ENCODE data around the gene TEX2. TPM values are rescaled to one million over a fixed set of nuclear protein-coding genes. Genes with fewer than 3 reads are reported as not detected.

Gene TEX2
- total and polyA plus RNA-seq, 2 experiments from 2014 or later, result 7.5 to 17.7 TPM

DNA sequence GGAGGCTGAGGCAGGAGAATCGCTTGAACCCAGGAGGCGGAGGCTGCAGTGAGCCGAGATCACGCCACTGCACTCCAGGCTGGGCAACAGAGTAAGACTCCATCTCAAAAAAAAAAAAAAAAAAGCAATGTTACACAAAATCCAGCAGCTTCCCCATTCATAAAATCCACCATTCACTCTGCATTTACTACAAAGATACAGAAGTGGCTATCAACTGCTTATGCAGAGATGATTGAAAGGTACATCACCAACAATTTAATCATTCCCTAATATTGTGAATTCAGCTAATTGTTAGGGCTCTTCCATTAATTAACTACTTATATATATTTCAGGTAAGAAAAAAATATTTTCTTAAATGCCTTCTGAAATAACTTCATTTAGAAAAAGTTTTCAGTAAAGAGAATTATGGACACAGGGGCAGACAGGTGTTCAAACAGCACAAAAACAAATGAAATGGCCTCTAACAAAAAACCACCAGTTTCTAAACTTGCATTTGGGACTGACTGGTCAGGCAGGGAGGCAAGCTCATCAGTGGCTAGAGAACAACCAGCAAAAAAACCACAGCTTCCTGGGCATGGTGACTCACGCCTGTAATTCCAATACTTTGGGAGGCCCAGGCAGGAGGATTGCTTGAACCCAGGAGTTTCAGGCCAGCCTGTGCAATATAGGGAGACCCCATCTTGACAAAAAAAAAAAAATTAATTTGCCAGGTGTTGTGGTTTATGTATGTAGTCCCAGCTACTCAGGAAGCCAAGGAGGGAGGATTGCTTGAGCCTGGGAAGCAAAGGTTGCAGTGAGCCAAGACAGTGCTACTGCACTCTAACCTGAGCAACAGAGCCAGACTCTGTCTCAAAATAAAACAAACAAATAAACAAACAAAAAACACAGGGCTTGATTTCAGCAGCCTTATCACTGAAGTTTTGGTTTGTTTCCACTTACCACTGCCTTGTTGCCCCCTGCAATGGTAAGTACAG is 159.4 kb downstream of the TEX2 start:
- H3K27ac ChIP-seq (ENCODE audit: low read depth), result no peak overlapping the region
- no peak overlapping the region for H3K4me2 ChIP-seq
- H3K36me3 ChIP-seq (ENCODE audit: insufficient read depth), result no peaks in the 10 kb centered on the region
- H2AFZ ChIP-seq, result no peak overlapping the region
- DNase-seq (ENCODE audit: low spot score), result no peak
- H4K20me1 ChIP-seq (replicated peaks; ENCODE audit: insufficient read depth), result no peaks in the 10 kb centered on the region
- Mint-ChIP-seq H3K36me3 (ENCODE audit: low read depth) (no peaks in the 10 kb centered on the region), H3K27me3 (ENCODE audit: insufficient read depth, low read depth, poor library complexity) (peaks cover 6% of the 10 kb centered on the region), H3K9me3 (no peaks in the 10 kb centered on the region), H3K4me3 (no peak overlapping the region), H3K27ac (no peak overlapping the region), H3K4me1 (no peaks in the 10 kb centered on the region)
- H3K4me1 ChIP-seq (ENCODE audit: insufficient read depth), result no peaks in the 10 kb centered on the region
- H3F3A ChIP-seq (replicated peaks; ENCODE audit: low read depth), result no peaks in the 10 kb centered on the region
- no peaks in the 10 kb centered on the region for H3K27me3 ChIP-seq (ENCODE audit: insufficient read depth)
- ATAC-seq, result no peak
- no peak overlapping the region for H3K4me3 ChIP-seq
- no peaks in the 10 kb centered on the region for H3K79me2 ChIP-seq (replicated peaks; ENCODE audit: insufficient read depth)
- H3K9me2 ChIP-seq (ENCODE audit: insufficient read depth), result no peaks in the 10 kb centered on the region
- TF ChIP-seq, protein P1, sequence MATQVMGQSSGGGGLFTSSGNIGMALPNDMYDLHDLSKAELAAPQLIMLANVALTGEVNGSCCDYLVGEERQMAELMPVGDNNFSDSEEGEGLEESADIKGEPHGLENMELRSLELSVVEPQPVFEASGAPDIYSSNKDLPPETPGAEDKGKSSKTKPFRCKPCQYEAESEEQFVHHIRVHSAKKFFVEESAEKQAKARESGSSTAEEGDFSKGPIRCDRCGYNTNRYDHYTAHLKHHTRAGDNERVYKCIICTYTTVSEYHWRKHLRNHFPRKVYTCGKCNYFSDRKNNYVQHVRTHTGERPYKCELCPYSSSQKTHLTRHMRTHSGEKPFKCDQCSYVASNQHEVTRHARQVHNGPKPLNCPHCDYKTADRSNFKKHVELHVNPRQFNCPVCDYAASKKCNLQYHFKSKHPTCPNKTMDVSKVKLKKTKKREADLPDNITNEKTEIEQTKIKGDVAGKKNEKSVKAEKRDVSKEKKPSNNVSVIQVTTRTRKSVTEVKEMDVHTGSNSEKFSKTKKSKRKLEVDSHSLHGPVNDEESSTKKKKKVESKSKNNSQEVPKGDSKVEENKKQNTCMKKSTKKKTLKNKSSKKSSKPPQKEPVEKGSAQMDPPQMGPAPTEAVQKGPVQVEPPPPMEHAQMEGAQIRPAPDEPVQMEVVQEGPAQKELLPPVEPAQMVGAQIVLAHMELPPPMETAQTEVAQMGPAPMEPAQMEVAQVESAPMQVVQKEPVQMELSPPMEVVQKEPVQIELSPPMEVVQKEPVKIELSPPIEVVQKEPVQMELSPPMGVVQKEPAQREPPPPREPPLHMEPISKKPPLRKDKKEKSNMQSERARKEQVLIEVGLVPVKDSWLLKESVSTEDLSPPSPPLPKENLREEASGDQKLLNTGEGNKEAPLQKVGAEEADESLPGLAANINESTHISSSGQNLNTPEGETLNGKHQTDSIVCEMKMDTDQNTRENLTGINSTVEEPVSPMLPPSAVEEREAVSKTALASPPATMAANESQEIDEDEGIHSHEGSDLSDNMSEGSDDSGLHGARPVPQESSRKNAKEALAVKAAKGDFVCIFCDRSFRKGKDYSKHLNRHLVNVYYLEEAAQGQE (IDR thresholded peaks at IDR 0.05; ENCODE audit: unreplicated experiment), result no peak
- TF ChIP-seq EZH2 (IDR thresholded peaks at IDR 0.05; ENCODE audit: low read depth, unreplicated experiment) (no peak), CREB1 (CRISPR knock-in tag; IDR thresholded peaks at IDR 0.05; ENCODE audit: low read depth) (no peak), STAT1 (IDR thresholded peaks at IDR 0.05; ENCODE audit: unreplicated experiment) (no peak), POLR2AphosphoS5 (IDR thresholded peaks at IDR 0.05; ENCODE audit: low read depth) (no peak), NANOG (IDR thresholded peaks at IDR 0.05; ENCODE audit: borderline replicate concordance) (no peak), EZH2phosphoT487 (IDR thresholded peaks at IDR 0.05; ENCODE audit: unreplicated experiment) (no peak), ZNF114 (CRISPR knock-in tag; IDR thresholded peaks at IDR 0.05) (no peak), ZNF331 (CRISPR knock-in tag; IDR thresholded peaks at IDR 0.05; ENCODE audit: low read depth) (no peak), JUNB (IDR thresholded peaks at IDR 0.05; ENCODE audit: unreplicated experiment) (no peak)
- TF ChIP-seq, protein P2, sequence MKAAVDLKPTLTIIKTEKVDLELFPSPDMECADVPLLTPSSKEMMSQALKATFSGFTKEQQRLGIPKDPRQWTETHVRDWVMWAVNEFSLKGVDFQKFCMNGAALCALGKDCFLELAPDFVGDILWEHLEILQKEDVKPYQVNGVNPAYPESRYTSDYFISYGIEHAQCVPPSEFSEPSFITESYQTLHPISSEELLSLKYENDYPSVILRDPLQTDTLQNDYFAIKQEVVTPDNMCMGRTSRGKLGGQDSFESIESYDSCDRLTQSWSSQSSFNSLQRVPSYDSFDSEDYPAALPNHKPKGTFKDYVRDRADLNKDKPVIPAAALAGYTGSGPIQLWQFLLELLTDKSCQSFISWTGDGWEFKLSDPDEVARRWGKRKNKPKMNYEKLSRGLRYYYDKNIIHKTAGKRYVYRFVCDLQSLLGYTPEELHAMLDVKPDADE (IDR thresholded peaks at IDR 0.05), result no peak
- TF ChIP-seq, protein P3, sequence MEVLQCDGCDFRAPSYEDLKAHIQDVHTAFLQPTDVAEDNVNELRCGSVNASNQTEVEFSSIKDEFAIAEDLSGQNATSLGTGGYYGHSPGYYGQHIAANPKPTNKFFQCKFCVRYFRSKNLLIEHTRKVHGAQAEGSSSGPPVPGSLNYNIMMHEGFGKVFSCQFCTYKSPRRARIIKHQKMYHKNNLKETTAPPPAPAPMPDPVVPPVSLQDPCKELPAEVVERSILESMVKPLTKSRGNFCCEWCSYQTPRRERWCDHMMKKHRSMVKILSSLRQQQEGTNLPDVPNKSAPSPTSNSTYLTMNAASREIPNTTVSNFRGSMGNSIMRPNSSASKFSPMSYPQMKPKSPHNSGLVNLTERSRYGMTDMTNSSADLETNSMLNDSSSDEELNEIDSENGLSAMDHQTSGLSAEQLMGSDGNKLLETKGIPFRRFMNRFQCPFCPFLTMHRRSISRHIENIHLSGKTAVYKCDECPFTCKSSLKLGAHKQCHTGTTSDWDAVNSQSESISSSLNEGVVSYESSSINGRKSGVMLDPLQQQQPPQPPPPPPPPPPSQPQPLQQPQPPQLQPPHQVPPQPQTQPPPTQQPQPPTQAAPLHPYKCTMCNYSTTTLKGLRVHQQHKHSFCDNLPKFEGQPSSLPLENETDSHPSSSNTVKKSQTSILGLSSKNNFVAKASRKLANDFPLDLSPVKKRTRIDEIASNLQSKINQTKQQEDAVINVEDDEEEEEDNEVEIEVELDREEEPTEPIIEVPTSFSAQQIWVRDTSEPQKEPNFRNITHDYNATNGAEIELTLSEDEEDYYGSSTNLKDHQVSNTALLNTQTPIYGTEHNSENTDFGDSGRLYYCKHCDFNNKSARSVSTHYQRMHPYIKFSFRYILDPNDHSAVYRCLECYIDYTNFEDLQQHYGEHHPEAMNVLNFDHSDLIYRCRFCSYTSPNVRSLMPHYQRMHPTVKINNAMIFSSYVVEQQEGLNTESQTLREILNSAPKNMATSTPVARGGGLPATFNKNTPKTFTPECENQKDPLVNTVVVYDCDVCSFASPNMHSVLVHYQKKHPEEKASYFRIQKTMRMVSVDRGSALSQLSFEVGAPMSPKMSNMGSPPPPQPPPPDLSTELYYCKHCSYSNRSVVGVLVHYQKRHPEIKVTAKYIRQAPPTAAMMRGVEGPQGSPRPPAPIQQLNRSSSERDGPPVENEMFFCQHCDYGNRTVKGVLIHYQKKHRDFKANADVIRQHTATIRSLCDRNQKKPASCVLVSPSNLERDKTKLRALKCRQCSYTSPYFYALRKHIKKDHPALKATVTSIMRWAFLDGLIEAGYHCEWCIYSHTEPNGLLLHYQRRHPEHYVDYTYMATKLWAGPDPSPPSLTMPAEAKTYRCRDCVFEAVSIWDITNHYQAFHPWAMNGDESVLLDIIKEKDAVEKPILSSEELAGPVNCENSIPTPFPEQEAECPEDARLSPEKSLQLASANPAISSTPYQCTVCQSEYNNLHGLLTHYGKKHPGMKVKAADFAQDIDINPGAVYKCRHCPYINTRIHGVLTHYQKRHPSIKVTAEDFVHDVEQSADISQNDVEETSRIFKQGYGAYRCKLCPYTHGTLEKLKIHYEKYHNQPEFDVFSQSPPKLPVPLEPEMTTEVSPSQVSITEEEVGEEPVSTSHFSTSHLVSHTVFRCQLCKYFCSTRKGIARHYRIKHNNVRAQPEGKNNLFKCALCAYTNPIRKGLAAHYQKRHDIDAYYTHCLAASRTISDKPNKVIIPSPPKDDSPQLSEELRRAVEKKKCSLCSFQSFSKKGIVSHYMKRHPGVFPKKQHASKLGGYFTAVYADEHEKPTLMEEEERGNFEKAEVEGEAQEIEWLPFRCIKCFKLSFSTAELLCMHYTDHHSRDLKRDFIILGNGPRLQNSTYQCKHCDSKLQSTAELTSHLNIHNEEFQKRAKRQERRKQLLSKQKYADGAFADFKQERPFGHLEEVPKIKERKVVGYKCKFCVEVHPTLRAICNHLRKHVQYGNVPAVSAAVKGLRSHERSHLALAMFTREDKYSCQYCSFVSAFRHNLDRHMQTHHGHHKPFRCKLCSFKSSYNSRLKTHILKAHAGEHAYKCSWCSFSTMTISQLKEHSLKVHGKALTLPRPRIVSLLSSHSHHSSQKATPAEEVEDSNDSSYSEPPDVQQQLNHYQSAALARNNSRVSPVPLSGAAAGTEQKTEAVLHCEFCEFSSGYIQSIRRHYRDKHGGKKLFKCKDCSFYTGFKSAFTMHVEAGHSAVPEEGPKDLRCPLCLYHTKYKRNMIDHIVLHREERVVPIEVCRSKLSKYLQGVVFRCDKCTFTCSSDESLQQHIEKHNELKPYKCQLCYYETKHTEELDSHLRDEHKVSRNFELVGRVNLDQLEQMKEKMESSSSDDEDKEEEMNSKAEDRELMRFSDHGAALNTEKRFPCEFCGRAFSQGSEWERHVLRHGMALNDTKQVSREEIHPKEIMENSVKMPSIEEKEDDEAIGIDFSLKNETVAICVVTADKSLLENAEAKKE (CRISPR knock-in tag; IDR thresholded peaks at IDR 0.05), result no peak
- TF ChIP-seq, protein P4, sequence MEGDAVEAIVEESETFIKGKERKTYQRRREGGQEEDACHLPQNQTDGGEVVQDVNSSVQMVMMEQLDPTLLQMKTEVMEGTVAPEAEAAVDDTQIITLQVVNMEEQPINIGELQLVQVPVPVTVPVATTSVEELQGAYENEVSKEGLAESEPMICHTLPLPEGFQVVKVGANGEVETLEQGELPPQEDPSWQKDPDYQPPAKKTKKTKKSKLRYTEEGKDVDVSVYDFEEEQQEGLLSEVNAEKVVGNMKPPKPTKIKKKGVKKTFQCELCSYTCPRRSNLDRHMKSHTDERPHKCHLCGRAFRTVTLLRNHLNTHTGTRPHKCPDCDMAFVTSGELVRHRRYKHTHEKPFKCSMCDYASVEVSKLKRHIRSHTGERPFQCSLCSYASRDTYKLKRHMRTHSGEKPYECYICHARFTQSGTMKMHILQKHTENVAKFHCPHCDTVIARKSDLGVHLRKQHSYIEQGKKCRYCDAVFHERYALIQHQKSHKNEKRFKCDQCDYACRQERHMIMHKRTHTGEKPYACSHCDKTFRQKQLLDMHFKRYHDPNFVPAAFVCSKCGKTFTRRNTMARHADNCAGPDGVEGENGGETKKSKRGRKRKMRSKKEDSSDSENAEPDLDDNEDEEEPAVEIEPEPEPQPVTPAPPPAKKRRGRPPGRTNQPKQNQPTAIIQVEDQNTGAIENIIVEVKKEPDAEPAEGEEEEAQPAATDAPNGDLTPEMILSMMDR (conservative IDR thresholded peaks at IDR 0.05; ENCODE audit: low read depth in 2 of 2), result no peak
